Measurements from ENCODE around the gene FOXRED1. TPM values are rescaled to one million over a fixed set of nuclear protein-coding genes. Genes with fewer than 3 reads are reported as not detected.

The FOXRED1 gene
- total RNA-seq, 2 donors from 2014 or later = 50.7 to 55.8 TPM

DNA sequence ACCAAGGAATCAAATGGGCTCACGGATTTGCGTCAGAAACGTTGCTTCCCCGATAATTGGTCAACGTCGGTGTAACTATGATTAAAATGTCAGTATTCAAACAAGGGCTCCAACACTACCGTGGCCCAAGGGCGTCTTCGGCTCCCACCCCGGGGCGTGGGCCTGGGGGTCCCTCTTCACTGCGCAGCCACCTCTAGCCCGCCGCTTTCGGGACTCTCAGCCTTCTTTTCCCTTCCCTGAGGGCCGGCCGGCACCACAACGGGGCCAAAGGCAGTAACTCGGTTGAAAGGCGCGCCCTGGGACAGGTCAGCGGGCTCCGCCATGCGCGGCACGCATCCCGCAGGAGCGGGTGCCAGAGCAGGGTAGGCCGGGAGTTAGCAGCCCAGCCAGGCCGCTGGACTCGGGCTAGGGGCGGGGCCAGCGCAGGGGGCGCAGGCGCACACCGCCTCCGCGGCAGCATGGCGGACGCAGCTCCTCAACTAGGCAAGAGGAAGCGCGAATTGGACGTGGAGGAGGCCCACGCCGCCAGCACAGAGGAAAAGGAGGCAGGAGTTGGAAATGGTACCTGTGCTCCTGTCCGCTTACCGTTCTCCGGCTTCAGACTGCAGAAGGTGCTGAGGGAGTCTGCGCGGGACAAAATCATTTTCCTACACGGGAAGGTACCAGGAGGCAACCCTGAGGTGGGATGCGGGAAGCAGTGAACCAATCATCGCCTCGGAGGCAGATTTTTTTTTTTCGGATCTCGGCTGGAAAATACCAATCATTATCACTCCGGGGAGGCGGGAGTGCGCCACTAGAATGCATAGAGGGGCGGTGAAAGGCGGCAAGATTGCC, 34.9 kb downstream of the FOXRED1 start, which contains the start of gene DCPS:
Gene DCPS (plus strand): TSS at position 438 of the 834 bp plus-strand sequence. CDS start 21 bp downstream, at position 459.
- Histone ChIP-seq H3K9me3 (ENCODE audit: control insufficient read depth, low read length) (no peaks in the 10 kb centered on the region), H3K4me1 (ENCODE audit: control insufficient read depth, insufficient read depth, low read length) (no peaks in the 10 kb centered on the region), H3K9ac (ENCODE audit: extremely low read depth, low read length, poor library complexity, severe bottlenecking) (peak within 1 kb of the TSS; percentile 78), H3K27ac (ENCODE audit: low read depth, low read length) (peak within 1 kb of the TSS; percentile 68), H3K36me3 (ENCODE audit: control insufficient read depth, insufficient read depth, low read length) (peaks cover 14% of the 10 kb centered on the region), H3K27me3 (ENCODE audit: control insufficient read depth, insufficient read depth, low read length, poor library complexity, severe bottlenecking) (no peaks in the 10 kb centered on the region), H3K4me3 (ENCODE audit: low read length) (peak within 1 kb of the TSS; percentile 80)
- TF ChIP-seq, protein P1, sequence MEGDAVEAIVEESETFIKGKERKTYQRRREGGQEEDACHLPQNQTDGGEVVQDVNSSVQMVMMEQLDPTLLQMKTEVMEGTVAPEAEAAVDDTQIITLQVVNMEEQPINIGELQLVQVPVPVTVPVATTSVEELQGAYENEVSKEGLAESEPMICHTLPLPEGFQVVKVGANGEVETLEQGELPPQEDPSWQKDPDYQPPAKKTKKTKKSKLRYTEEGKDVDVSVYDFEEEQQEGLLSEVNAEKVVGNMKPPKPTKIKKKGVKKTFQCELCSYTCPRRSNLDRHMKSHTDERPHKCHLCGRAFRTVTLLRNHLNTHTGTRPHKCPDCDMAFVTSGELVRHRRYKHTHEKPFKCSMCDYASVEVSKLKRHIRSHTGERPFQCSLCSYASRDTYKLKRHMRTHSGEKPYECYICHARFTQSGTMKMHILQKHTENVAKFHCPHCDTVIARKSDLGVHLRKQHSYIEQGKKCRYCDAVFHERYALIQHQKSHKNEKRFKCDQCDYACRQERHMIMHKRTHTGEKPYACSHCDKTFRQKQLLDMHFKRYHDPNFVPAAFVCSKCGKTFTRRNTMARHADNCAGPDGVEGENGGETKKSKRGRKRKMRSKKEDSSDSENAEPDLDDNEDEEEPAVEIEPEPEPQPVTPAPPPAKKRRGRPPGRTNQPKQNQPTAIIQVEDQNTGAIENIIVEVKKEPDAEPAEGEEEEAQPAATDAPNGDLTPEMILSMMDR (conservative IDR thresholded peaks at IDR 0.05) = no peak
- peak within 1 kb of the TSS; percentile 96 for H3K27ac Mint-ChIP-seq
- H3K4me3 Mint-ChIP-seq = peak within 1 kb of the TSS; percentile 70
- 2 to 6% methylated on average over 38 to 61 of the region's 61 CpGs for WGBS, 2 experiments (ENCODE audit: insufficient coverage in 1 of 2, insufficient read length in 1 of 2)
- H3K9me3 Mint-ChIP-seq = no peaks in the 10 kb centered on the region
- DNase-seq = peak; percentile 97
- peaks cover 42% of the 10 kb centered on the region for H3K36me3 Mint-ChIP-seq (ENCODE audit: low read depth)
- H3K4me1 Mint-ChIP-seq = peaks cover 7% of the 10 kb centered on the region
- no peaks in the 10 kb centered on the region for H3K27me3 Mint-ChIP-seq (ENCODE audit: insufficient read depth)

DNA sequence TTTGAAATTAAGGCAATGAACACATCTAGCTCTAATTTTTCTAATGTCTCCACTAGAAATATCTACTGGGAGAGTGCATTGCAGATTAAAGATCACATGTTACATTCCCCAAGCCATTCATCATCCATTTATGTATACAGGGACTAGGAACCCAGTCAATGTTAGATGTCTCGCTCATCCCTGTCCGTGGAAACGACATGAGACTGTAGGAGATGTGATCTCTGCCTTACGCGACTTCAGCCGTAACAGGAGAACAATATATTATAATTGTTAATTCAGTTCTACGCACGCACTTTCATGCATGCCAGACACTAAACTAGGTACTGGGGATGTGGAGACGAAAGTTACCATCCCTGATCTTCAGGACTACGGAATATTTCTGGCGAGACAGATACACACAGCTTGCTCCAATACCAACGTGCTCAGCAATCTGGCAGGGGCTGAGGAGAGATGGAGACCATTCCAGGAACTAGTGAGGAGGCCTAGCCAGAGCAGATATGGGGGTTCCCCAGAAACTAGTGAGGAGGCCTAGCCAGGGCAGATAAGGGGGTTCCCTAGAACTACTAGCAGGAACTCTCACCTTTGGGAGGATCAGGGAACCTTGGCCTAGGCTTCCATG, 35.6 kb downstream of the FOXRED1 start:
- H3K36me3 Mint-ChIP-seq (ENCODE audit: low read depth) = peaks cover 36% of the 10 kb centered on the region
- H3K9me3 ChIP-seq (ENCODE audit: control insufficient read depth, low read length) = no peaks in the 10 kb centered on the region
- H3K36me3 ChIP-seq (ENCODE audit: control insufficient read depth, insufficient read depth, low read length) = peaks cover 14% of the 10 kb centered on the region
- 79 to 83% methylated on average over 11 to 12 of the region's 12 CpGs for WGBS, 2 experiments (ENCODE audit: insufficient coverage in 1 of 2, insufficient read length in 1 of 2)
- no peaks in the 10 kb centered on the region for H3K4me1 ChIP-seq (ENCODE audit: control insufficient read depth, insufficient read depth, low read length)
- H3K9ac ChIP-seq (ENCODE audit: extremely low read depth, low read length, poor library complexity, severe bottlenecking) = peak overlapping the region; percentile 78
- no peaks in the 10 kb centered on the region for H3K27me3 ChIP-seq (ENCODE audit: control insufficient read depth, insufficient read depth, low read length, poor library complexity, severe bottlenecking)
- peaks cover 7% of the 10 kb centered on the region for H3K4me1 Mint-ChIP-seq
- H3K9me3 Mint-ChIP-seq = no peaks in the 10 kb centered on the region
- no peak overlapping the region for H3K27ac ChIP-seq (ENCODE audit: low read depth, low read length)
- no peak for DNase-seq
- H3K4me3 ChIP-seq (ENCODE audit: low read length) = peak overlapping the region; percentile 80
- H3K4me3 Mint-ChIP-seq = peak overlapping the region; percentile 70
- peak overlapping the region; percentile 96 for H3K27ac Mint-ChIP-seq
- no peaks in the 10 kb centered on the region for H3K27me3 Mint-ChIP-seq (ENCODE audit: insufficient read depth)
- TF ChIP-seq, protein P1 (conservative IDR thresholded peaks at IDR 0.05) = no peak

DNA sequence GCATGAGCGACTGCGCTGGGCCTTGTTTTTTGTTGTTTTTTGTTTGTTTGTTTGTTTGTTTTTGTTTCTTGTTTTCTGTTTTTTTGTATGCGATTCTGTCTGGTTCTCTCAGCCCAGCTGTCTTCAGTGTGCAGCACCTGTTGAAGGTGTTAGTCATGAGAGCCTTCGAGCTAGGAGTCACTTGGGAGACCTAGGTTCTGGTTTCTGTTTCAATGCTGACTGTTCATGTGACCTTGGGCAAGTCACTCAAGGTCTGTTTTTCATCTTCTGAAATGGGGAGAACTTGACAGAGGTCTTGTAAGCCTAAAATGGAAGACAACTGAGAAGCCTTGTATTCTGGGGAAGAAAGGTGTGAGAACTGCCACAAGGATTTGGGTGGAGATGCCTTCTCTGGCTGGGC, 36.7 kb downstream of the FOXRED1 start:
- no peaks in the 10 kb centered on the region for H3K27me3 ChIP-seq (ENCODE audit: control insufficient read depth, insufficient read depth, low read length, poor library complexity, severe bottlenecking)
- Mint-ChIP-seq H3K9me3 (no peaks in the 10 kb centered on the region), H3K4me3 (no peak overlapping the region), H3K27me3 (ENCODE audit: insufficient read depth) (no peaks in the 10 kb centered on the region), H3K36me3 (ENCODE audit: low read depth) (peaks cover 27% of the 10 kb centered on the region), H3K4me1 (peaks cover 7% of the 10 kb centered on the region), H3K27ac (no peak overlapping the region)
- H3K4me3 ChIP-seq (ENCODE audit: low read length) = no peak overlapping the region
- TF ChIP-seq, protein P1 (conservative IDR thresholded peaks at IDR 0.05) = no peak
- no peak overlapping the region for H3K9ac ChIP-seq (ENCODE audit: extremely low read depth, low read length, poor library complexity, severe bottlenecking)
- peaks cover 7% of the 10 kb centered on the region for H3K36me3 ChIP-seq (ENCODE audit: control insufficient read depth, insufficient read depth, low read length)
- no peaks in the 10 kb centered on the region for H3K4me1 ChIP-seq (ENCODE audit: control insufficient read depth, insufficient read depth, low read length)
- WGBS, 2 experiments (ENCODE audit: insufficient coverage in 1 of 2, insufficient read length in 1 of 2) = 90 to 97% methylated on average over 2 to 4 of the region's 4 CpGs
- no peak overlapping the region for H3K27ac ChIP-seq (ENCODE audit: low read depth, low read length)
- H3K9me3 ChIP-seq (ENCODE audit: control insufficient read depth, low read length) = no peaks in the 10 kb centered on the region
- DNase-seq = no peak

Data from endodermal cell (in vitro differentiated cells).